ENCODE data around the gene SMARCAL1.
"Not testable (repeated sequence)": the region's sequence is repeated elsewhere in the genome, so short reads cannot be mapped to it uniquely, and the experiment has no call there.

Gene SMARCAL1

DNA sequence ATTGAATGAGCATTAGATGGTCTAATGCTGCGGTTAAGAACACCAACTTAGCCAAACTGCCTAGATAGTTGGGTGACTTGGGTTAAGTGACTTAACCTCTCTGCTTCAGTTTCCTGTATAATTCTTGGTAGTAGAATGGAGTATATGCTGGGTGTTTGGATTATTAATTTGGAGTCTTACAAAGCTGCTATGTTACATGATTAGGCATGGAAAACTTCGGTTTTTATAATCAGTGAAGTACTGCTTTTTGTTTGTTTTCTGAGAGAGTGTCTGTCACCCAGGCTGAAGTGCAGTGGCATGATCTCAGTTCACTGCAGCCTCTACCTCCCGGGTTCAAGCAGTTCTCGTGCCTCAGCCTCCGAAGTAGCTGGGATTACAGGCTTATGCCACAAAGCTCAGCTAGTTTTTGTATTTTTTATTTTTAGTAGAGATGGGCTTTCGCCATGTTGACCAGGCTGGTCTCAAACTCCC is 90.9 kb downstream of the SMARCAL1 start:
- DNase-seq = no peak

DNA sequence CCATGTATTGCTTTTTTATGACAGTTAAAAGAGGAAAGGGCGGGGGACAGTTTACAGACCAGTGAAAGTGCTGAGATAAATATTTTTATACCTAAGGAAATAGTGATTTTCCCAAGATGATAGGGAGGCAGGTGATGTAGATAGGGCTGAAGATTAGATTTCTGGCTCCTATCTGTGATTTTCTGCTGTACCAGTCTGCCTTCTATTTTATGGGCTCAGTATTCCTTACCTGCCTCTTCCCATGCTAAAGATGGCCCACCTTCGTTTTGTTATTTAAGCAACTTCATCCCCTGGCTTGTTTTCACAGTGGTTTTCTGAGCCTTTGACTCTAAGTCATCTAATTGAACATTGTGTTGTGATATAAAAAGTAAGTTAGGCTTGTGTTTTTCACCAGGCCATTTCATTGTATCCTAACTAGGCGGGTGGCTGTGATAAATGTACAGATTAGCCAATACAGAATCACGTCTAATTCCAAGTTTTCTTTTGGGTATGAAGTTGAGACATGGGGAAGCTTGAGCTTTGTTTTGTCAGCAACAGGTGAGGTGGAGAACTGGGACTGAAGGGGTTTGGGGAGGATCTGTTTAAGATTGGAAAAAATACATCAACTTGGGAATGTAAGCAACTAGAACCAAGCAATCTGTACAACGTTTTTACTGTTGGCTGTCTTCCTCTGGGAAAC is 91.6 kb downstream of the SMARCAL1 start:
- DNase-seq = no peak

GRCh38 chr2:216504376-216504762 is 92.1 kb downstream of the SMARCAL1 start:
- no peak for DNase-seq

DNA sequence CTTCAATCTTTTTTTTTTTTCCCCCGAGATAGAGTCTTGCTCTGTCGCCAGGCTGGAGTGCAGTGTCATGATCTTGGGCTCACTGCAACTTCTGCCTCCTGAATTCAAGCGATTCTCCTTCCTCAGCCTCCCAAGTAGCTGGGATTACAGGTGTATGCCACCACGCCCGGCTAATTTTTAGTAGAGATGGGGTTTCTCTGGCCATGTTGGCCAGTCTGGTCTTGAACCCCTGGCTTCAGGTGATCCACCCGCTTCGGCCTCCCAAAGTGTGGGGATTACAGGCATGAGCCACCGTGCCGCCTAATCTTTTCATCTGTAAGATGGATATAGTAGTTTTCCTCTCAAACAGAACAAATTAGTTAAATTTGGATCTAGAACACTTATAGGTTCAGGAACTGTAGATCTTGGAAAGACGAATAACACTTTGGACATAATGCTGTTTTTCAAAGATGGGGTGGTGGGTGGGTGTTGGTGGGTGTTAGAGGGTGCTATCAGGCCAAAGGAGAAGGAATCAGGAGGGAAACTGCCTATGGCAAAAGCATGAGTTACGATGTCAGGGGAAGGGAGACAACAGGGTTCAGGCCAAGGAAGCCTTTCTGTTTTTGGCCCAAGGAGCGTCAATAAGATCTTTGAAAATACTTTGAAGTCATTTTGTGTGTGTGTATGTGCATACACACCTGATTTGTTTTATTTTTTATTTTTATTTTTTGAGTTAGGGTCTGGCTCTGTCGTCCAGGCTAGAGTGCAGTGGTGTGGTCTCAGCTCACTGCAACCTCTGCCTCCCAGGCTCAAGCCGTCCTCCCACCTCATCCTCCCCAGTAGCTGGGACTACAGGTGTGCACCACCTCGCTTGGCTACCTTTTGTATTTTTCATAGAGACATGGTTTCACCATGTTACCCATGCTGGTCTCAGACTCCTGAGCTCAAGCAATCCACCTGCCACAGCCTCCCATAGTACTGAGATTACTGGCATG is 93.1 kb downstream of the SMARCAL1 start:
- DNase-seq = no peak

DNA sequence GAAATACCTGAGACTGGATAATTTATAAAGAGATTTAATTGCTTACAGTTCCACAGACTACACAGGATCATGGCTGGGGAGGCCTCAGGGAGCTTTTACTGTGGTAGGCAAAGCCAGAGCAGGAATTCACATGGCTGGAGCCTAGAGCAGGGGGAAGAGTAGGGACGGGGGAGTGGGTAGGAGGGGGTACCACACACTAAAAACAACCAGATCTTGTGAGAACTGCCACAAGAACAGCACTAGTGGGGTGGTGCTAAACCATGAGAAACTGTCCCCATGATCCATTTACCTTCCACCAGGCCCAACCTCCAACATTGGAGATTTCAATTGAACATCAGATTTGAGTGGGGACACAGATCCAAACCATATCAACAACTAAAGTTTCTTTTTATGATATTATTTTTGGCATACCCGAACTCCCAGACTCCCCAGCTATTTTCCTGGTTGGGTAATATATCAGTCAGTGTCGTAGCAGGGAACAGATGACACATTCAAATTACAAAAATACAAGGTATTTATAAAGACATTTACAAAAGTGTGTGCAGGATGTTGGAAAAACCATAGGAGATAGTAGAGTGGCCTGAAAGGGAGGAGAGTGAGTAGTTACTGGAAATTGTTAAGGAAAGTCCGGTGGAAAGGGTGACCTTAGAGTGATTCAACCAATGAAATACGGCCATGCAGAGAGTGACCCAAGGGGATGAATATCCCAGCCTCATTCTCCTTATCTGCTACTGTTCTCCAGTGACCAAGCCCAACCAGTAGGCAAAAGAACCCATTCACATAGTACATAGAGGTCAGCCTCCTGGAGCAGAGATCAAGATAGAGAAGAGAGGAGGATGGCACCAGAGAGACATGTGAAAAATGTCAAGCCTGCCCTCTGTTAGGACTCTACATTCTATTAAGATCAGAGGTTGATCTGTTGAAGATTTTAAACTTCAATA is 95.2 kb downstream of the SMARCAL1 start:
- DNase-seq = no peak

GRCh38 chr2:216508229-216508628 is 95.9 kb downstream of the SMARCAL1 start:
- no peak for DNase-seq

- no peak for DNase-seq
Measured at GRCh38 chr2:216516730-216517350, 104.6 kb downstream of the SMARCAL1 start.

DNA sequence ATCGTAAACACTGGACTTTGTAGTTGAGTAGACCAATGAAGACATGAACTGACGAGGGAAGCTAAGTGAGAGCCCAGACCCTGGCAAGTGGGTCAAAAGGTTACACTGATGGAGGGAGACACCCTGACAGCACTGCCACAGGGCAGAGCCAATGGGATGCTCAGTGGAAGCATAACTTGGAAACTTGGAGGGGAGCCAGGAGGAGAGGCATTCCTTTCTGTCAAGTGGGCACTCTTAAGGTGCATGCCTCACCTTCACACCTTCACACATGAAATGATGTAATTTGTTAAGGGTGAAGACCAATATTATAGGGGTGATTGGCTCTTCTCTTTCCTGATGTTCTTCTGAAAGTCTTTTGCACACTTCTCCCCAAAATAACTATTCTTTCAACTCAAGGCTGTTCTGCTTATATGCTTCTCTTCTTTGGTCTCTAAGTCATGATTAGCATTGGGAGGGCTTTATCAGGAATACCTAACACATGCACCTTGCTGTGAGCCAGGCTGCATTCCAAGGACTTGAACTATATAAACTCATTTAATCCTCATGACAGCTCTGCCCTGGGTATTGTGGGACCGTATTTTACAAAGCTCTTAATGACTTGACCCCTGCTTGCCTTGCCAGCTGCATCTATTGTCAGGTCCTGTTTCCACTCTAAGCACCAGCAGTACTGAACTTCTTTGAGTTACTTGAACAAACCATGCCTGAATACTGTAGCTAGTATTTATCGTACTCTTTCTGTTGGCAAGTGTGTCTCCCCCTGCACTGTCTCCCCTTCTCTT is 105.4 kb downstream of the SMARCAL1 start:
- no peak for DNase-seq

GRCh38 chr2:216518566-216519119 is 106.4 kb downstream of the SMARCAL1 start:
- DNase-seq = not testable (repeated sequence)

DNA sequence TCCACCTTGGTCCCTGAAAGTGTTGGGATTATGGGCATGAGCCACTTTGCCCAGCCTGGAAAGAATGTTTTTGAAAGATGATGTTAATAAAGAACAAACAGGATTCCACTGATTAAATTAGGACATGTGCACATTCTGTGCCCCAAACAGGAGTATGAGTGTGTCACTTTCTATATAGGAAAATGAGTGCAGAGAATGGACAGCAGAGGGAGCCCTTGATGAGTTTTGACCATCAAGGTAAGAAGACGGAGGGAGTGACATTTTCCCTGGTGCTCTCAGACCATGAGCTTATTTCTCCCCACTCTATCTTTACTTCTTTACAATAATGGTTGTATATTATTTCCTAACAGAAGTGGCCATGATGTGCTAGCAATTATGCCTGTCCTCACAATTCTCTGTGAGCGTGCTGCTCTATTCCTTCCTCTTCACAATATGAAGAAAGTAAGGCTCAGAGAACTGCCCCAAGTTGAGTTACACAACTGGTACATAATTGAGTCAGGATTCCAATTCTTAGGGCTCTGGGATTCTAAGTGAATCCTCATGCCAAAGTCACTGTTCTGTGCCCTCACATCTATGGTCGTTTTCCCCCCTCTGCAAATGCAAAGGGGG is 107.0 kb downstream of the SMARCAL1 start:
- DNase-seq = peak; percentile 72

DNA sequence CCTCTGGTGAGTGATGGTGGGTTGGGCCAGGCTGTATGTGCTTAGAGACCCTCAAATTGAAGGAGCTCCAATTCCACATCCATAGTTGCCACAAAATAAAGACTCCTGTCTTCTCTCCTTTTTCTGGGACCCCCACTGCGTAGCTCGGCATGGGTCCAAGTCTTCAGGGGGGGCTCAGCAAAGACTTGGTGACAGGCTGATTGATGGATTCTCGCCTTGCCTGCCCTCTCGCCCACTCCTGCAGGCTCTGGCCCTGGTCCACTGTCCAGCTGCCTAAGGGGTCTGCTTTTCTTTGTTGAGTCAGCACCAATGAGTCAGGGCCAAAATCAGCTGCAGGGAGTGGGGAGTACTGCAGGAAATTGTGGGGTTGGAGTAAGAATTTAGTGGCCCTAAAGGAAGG is 107.8 kb downstream of the SMARCAL1 start:
- no peak for DNase-seq

DNA sequence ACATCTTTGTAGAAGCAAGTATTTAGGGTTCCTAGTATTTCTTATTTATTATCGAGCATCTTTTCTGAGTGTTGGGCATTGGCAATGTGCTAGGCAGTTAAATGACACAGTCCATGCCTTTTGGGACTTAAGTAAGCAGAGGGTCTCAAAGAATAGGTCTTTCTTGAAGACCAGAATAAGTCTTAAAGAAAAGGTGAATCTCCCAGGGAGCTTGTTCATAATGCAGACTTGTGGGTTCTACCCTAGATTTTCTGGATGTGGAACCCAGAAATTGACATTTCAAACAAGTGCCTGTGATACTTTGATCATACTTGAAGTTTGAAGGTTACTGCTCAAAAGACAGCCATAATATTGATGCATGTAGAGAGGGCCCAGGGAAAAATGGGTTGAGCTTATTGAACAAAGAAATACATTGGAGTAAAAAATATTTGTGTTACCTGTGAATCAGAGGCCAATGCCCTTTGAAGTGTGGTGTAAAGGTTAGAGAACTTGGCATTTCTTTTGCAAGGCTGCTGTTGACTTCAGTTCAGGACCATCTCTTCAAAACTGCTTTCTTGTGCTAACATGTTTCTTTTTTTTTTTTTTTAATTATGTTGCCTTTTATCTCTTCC is 110.7 kb downstream of the SMARCAL1 start:
- DNase-seq = no peak

DNA sequence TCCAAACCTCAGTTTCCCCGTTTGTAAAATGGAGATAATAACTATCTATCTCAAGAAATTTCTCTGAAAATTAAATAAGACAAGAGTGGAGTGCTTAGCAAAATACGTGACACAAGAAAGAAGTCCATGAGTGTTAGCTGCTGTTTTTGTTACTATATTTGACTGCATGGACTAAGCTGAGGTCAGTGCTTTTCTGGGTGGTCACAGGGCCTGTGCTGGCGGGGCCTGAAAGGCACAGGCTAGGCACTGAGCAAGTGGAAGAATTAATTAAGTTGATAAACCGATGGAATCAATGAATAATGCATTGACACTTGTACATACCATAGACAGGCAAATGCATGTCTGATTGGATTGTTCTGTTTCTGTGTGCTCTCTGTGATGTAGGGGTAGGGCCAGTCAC is 113.7 kb downstream of the SMARCAL1 start:
- DNase-seq = no peak

GRCh38 chr2:216526939-216527338 is 114.7 kb downstream of the SMARCAL1 start:
- DNase-seq = no peak

GRCh38 chr2:216527600-216527999 is 115.3 kb downstream of the SMARCAL1 start:
- DNase-seq = no peak

- no peak for DNase-seq
Measured at GRCh38 chr2:216532562-216532961, 120.3 kb downstream of the SMARCAL1 start.

Measured in right hindlimb (tissue), 1 donor.